Testis (tissue), 3 donors: ENCODE data around the gene BCAS3. TPM values are rescaled to one million over a fixed set of nuclear protein-coding genes. Genes with fewer than 3 reads are reported as not detected.

ENCODE experiments used
- DNase-seq: peaks from one replicate; pipeline ENCODE4 v3.0.0-alpha.2; 2019
- H3K27ac ChIP-seq, 2 donors: fragments of 200-600 bp; sonication (generic); one replicate each; pipeline ENCODE4 v1.5.1; 2019
- H3K27me3 ChIP-seq: fragments of 200-600 bp; sonication (generic); one replicate; pipeline ENCODE4 v1.5.1; 2019
- H3K36me3 ChIP-seq: fragments of 200-600 bp; sonication (generic); one replicate; pipeline ENCODE4 v1.5.1; 2017; ENCODE audit warnings: low read depth; ENCODE audit errors: missing control alignments
- H3K4me1 ChIP-seq: fragments of 200-600 bp; sonication (generic); one replicate; pipeline ENCODE4 v1.5.1; 2019
- H3K4me3 ChIP-seq, 2 donors: fragments of 200-600 bp; sonication (generic); one replicate each; pipeline ENCODE4 v1.5.1; 2017 to 2019
- H3K9me3 ChIP-seq: fragments of 200-600 bp; sonication (generic); one replicate; pipeline ENCODE4 v1.5.1; 2017
- POLR2A ChIP-seq: fragments of 450-650 bp; IDR thresholded peaks from one replicate; pipeline ENCODE4 v1.6.1; 2017; ENCODE audit warnings: antibody characterized with exemption, mild to moderate bottlenecking, moderate library complexity
- WGBS, 2 donors: methylation state at CpG; one replicate each; pipeline ENCODE4 v1.1.5; 2018; 5-methylcytosine and 5-hydroxymethylcytosine counted together
- intact Hi-C: fragments of 100-400 bp; cut with DNase I; formaldehyde crosslinking; loops from one replicate; pipeline ENCODE4 v1.15.1; 2023; ENCODE audit warnings: low total_unique reads
- polyA plus RNA-seq: library from polyadenylated mRNA; stranded (reverse); fragments of 350-450 nt; fragmentation: Illumina TruSeq; extraction: RNeasy Lipid Tissue Mini Kit (QIAGEN cat#74804); gene quantifications from one replicate; pipeline ENCODE4 v1.2.3, GENCODE V29; 2014; ENCODE audit warnings: low read depth, low replicate concordance; ENCODE audit not compliant: insufficient read depth
- total RNA-seq, 2 donors: library from RNA; depleted of rRNA; stranded (reverse); fragments of >200 nt; gene quantifications; one replicate each; pipeline ENCODE4 v1.2.3, GENCODE V29; 2016
- TF ChIP-seq, protein P1 (sequence below), 3 experiments: fragments of 450-650 bp in 2 of 3; fragments of 200-600 bp in 1 of 3; sonication (generic) in 1 of 3; IDR thresholded peaks; one replicate each; pipeline ENCODE4 v1.5.1; 2016 to 2019; ENCODE audit warnings: antibody characterized with exemption in 3 of 3, mild to moderate bottlenecking in 2 of 3, moderate library complexity in 1 of 3

BCAS3 gene
- total and polyA plus RNA-seq, 3 donors from 2014 or later = 54.8 to 96.7 (median 73.0) TPM

DNA sequence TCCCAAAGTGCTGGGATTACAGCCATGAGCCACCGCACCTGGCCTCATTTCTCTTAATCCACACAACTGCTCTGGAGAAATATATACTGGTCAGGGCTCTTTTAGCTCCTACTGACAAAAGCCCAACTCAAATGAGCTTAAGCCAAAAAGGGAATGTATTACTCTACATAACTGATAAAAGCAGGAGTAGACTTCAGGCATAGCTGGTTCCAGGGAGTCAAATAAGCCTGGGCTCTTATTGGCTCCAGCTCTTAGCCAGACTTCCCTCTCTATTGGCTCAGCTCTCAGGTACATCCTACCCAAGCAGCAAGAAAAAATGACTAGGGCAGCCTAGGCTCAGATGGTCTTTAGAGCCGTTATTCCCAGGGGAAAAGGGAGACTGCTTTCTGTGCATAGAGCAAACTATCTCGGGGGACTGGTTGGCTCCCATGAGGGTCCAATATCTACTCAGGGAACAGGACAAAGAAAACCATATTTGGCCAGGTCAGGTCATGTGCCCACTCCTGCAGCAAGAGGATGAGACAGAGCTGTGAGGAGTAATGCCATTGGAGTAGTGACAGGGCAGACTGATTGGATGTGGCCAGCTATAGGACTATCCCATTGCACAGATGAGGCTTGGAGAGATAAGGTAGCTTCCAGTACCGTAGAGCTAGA lies 743.2 kb downstream of the BCAS3 start:
- no peak for DNase-seq
- WGBS, 2 donors = 81 to 89% methylated on average over 4 of the region's 4 CpGs
- H3K27ac ChIP-seq = no peak overlapping the region
- no peaks in the 10 kb centered on the region for H3K36me3 ChIP-seq
- no peaks in the 10 kb centered on the region for H3K27me3 ChIP-seq
- peaks cover 4% of the 10 kb centered on the region for H3K4me1 ChIP-seq
- H3K9me3 ChIP-seq = no peaks in the 10 kb centered on the region
- no peak overlapping the region for H3K4me3 ChIP-seq
- intact Hi-C loops = no loop called here
- TF ChIP-seq, protein P1, sequence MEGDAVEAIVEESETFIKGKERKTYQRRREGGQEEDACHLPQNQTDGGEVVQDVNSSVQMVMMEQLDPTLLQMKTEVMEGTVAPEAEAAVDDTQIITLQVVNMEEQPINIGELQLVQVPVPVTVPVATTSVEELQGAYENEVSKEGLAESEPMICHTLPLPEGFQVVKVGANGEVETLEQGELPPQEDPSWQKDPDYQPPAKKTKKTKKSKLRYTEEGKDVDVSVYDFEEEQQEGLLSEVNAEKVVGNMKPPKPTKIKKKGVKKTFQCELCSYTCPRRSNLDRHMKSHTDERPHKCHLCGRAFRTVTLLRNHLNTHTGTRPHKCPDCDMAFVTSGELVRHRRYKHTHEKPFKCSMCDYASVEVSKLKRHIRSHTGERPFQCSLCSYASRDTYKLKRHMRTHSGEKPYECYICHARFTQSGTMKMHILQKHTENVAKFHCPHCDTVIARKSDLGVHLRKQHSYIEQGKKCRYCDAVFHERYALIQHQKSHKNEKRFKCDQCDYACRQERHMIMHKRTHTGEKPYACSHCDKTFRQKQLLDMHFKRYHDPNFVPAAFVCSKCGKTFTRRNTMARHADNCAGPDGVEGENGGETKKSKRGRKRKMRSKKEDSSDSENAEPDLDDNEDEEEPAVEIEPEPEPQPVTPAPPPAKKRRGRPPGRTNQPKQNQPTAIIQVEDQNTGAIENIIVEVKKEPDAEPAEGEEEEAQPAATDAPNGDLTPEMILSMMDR (IDR thresholded peaks at IDR 0.05) = no peak
- no peak for TF ChIP-seq POLR2A

DNA sequence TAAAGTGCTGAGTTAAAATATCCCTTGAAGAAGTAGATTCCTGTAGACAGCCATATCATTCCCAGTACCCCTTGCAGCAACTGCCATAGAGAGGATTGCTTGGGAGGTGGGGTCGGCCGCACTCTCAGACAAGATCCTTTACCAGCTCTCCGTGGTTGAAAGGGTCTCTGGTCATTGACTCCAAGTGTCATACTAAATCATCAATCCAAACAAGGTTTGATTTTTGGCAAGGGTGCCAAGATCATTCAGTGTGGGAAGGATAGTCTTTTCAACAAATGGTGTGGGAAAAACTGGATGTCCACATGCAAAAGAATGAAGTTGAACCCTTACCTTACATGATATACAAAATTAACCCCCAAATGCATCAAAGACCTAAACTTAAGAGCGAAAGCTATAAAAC lies 743.8 kb downstream of the BCAS3 start:
- Histone ChIP-seq H3K4me1 (peaks cover under 1% of the 10 kb centered on the region), H3K36me3 (no peaks in the 10 kb centered on the region), H3K4me3 (no peak overlapping the region), H3K27ac (no peak overlapping the region), H3K27me3 (no peaks in the 10 kb centered on the region), H3K9me3 (no peaks in the 10 kb centered on the region)
- 83 to 86% methylated on average over 4 of the region's 4 CpGs for WGBS, 2 donors
- intact Hi-C loops = no loop called here
- no peak for TF ChIP-seq POLR2A
- TF ChIP-seq, protein P1 (IDR thresholded peaks at IDR 0.05) = no peak
- no peak for DNase-seq

DNA sequence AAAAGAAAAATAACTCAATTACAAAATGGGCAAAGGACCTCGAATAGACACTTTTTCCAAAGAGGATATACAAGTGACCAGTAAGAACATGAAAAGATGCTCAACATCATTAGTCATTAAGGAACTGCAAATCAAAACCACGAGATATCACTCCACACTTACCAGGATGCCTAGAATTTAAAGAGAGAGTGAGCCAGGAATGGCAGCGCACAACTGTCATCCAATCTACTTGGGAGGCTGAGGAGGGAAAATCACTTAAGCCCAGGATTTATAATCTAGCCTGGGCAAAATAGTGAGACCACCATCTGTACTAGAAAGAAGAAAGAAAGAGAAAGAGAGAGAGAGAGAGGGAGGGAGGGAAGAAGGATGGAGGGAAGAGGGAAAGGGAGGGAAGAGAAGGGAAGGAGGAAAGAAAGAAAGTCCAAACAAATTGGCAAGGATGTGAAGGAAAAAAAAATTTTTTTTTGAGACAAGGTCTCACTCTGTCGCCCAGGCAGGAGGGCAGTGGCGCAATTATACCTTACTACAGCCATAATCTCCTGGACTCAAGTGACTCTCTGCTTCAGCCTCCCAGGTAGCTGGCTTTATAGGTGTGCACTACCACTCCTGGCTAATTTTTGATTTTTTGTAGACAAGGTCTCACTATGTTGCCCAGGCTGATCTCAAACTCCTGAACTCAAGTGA lies 744.6 kb downstream of the BCAS3 start:
- H3K27me3 ChIP-seq = no peaks in the 10 kb centered on the region
- intact Hi-C loops = no loop called here
- 63 to 86% methylated on average over 5 of the region's 5 CpGs for WGBS, 2 donors
- H3K9me3 ChIP-seq = no peaks in the 10 kb centered on the region
- no peak for DNase-seq
- no peaks in the 10 kb centered on the region for H3K4me1 ChIP-seq
- H3K27ac ChIP-seq = no peak overlapping the region
- TF ChIP-seq POLR2A = no peak
- TF ChIP-seq, protein P1 (IDR thresholded peaks at IDR 0.05) = no peak
- H3K36me3 ChIP-seq = no peaks in the 10 kb centered on the region
- no peak overlapping the region for H3K4me3 ChIP-seq

DNA sequence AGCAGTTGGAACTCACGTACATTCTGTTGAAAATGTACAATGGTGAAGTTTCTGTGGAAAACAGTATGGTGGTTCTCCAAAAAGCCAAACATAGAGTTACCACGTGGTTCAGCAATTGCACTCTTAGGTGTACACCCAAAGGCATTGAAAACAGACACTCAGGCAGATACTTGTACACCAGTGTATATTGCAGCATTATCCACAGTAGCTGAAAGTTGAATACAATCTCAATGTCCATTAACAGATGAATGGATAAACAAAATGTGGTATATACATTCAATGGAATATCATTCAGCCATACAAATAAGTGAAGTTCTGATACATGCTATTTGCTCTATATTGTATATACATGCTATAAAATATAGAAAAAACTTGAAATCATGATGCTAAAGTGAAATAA lies 745.2 kb downstream of the BCAS3 start:
- no peak overlapping the region for H3K27ac ChIP-seq
- no peak overlapping the region for H3K4me3 ChIP-seq
- H3K9me3 ChIP-seq = no peaks in the 10 kb centered on the region
- no peaks in the 10 kb centered on the region for H3K4me1 ChIP-seq
- intact Hi-C loops = no loop called here
- no peak for DNase-seq
- no peaks in the 10 kb centered on the region for H3K36me3 ChIP-seq
- TF ChIP-seq POLR2A = no peak
- H3K27me3 ChIP-seq = no peaks in the 10 kb centered on the region
- WGBS, 2 donors = 35 to 40% methylated on average over 2 of the region's 2 CpGs

DNA sequence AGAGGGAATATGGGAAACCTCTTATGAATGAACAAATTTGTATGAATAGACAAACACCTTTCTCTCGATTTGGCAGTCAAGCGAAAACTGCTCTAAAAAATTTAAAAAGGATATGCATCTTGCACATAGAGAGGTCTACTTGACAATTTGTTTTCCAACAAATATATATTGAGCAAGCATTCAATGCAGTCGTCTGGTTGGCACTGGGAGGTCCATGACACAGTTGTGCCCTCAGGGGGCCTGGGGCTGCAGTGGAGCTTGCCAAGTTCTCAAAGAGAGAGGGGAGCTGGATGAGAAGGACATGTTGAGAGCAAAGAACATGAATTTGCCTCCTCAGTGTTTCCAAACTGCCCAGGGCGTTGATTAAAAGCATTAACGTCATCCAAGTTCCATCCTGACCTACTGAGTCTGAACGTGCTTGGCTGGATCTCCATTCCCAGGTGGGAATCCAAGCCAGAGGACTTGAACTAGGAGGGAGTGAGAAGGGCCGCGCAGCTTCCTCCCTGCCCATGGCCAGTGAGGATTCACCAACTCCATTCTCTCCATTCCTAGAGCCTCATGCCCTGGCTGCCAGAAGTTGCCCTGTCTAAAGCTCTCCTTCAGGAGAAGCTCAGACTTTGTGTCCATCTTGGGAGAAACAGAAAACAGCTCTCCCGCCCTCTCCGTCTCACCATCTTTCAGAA lies 746.5 kb downstream of the BCAS3 start:
- DNase-seq = no peak
- no peaks in the 10 kb centered on the region for H3K4me1 ChIP-seq
- TF ChIP-seq, protein P1 (IDR thresholded peaks at IDR 0.05) = no peak
- TF ChIP-seq POLR2A = no peak
- intact Hi-C loops = no loop called here
- H3K36me3 ChIP-seq = no peaks in the 10 kb centered on the region
- no peak overlapping the region for H3K27ac ChIP-seq
- H3K9me3 ChIP-seq = no peaks in the 10 kb centered on the region
- WGBS, 2 donors = 84 to 88% methylated on average over 10 of the region's 10 CpGs
- no peaks in the 10 kb centered on the region for H3K27me3 ChIP-seq
- no peak overlapping the region for H3K4me3 ChIP-seq
